GM12878 (cell line): Measurements from ENCODE around the gene KRTAP10-10. TPM values are rescaled to one million over a fixed set of nuclear protein-coding genes. Genes with fewer than 3 reads are reported as not detected.

Experiments used
- ATAC-seq: fragments of 200-7000 bp; cut with Tn5 transposase; 3 replicates; pipeline ENCODE4 v1.9.1; 2020; ENCODE audit warnings: mild to moderate bottlenecking, moderate library complexity
- BruUV-seq: library from RNA; stranded (reverse); fragments of 400-500 nt; replicated peaks from 2 replicates; lab custom pipeline; 2021; lab: Mats Ljungman, UMichigan
- CTCF ChIA-PET: fragments of 300-600 bp; sonication (Branson Sonifier 250); formaldehyde crosslinking; extraction: SDS; loops from one replicate; lab custom pipeline; 2021; ENCODE audit warnings: inconsistent platforms; lab: Yijun Ruan, JAX
- POLR2A ChIA-PET: fragments of 350-600 bp; formaldehyde crosslinking; extraction: SDS; loops from one replicate; lab custom pipeline; 2021; ENCODE audit warnings: inconsistent platforms; lab: Charles Lee
- RAD21 ChIA-PET: fragments of 300-600 bp; sonication (Branson Sonifier 250); formaldehyde crosslinking; loops from one replicate; lab custom pipeline; 2023; ENCODE audit warnings: antibody characterized with exemption; ENCODE audit not compliant: unreplicated experiment; lab: Charles Lee
- SMC1A ChIA-PET: fragments of 300-600 bp; sonication (Branson Sonifier 250); formaldehyde crosslinking; loops from one replicate; lab custom pipeline; 2023; ENCODE audit not compliant: unreplicated experiment, uncharacterized antibody; lab: Charles Lee
- DNase-seq: peaks from one replicate; pipeline ENCODE4 v3.0.0-alpha.2; 2011; ENCODE audit warnings: low read depth, low spot score
- FAIRE-seq: peaks from 3 replicates; lab custom pipeline; 2011; peaks lifted over from hg19 to GRCh38; lab: Jason Lieb, UNC
- H2AFZ ChIP-seq: 2 replicates; pipeline ENCODE4 v1.6.0; 2011; ENCODE audit warnings: low read depth, low read length, control low read depth; ENCODE audit not compliant: control insufficient read depth
- H3K27ac ChIP-seq: 2 replicates; pipeline ENCODE4 v1.5.1; 2011; ENCODE audit warnings: control low read depth; ENCODE audit not compliant: control insufficient read depth, insufficient read depth
- H3K27me3 ChIP-seq, 2 experiments: replicated peaks in 1 of 2; 2 replicates each; pipeline versions ENCODE4 v1.6.0 to v1.6.1; 2011; ENCODE audit warnings: low read length in 1 of 2; ENCODE audit not compliant: control insufficient read depth in 2 of 2, insufficient read depth in 2 of 2
- H3K36me3 ChIP-seq, 2 experiments: 2 replicates each; pipeline ENCODE4 v1.5.1; 2011; ENCODE audit warnings: low read length in 1 of 2; ENCODE audit not compliant: control insufficient read depth in 2 of 2, insufficient read depth in 2 of 2
- H3K4me1 ChIP-seq: 2 replicates; pipeline ENCODE4 v1.6.1; 2011; ENCODE audit warnings: mild to moderate bottlenecking, low read length, moderate library complexity, mixed read lengths; ENCODE audit not compliant: control insufficient read depth, insufficient read depth
- H3K4me2 ChIP-seq: 2 replicates; pipeline ENCODE4 v1.6.0; 2011; ENCODE audit warnings: control low read depth; ENCODE audit not compliant: control insufficient read depth, insufficient read depth
- H3K4me3 ChIP-seq: fragments of 200-600 bp; sonication (generic); 2 replicates; pipeline ENCODE4 v1.5.1; 2016
- H3K79me2 ChIP-seq: 2 replicates; pipeline ENCODE4 v1.6.0; 2011; ENCODE audit warnings: low read length; ENCODE audit not compliant: control insufficient read depth, insufficient read depth
- H3K9ac ChIP-seq: 2 replicates; pipeline ENCODE4 v1.8.0; 2011; ENCODE audit warnings: low read length, control low read depth, mixed read lengths; ENCODE audit not compliant: control insufficient read depth, insufficient read depth
- H3K9me3 ChIP-seq: replicated peaks from 3 replicates; pipeline ENCODE4 v1.5.1; 2011; ENCODE audit warnings: mild to moderate bottlenecking, low read length; ENCODE audit not compliant: control insufficient read depth, insufficient read depth
- H4K20me1 ChIP-seq: 2 replicates; pipeline ENCODE4 v1.6.0; 2011; ENCODE audit not compliant: control insufficient read depth, insufficient read depth
- CEBPB ChIP-seq, 2 experiments: fragments of 150-350 bp in 1 of 2; IDR thresholded peaks; 2 replicates each; pipeline ENCODE4 v1.6.1; 2012 to 2014; ENCODE audit warnings: low read depth in 2 of 2, low read length in 2 of 2, borderline replicate concordance in 1 of 2, inconsistent platforms in 1 of 2
- CHD2 ChIP-seq: IDR thresholded peaks from 2 replicates; pipeline ENCODE4 v1.6.1; 2011; ENCODE audit warnings: low read depth, low read length, improper control_type of control experiment, borderline replicate concordance
- NKRF ChIP-seq: fragments of 450-650 bp; conservative IDR thresholded peaks from 2 replicates; pipeline ENCODE4 v1.6.1; 2017; ENCODE audit warnings: mild to moderate bottlenecking, moderate library complexity
- RAD21 ChIP-seq: IDR thresholded peaks from 2 replicates; pipeline ENCODE4 v1.6.1; 2011; ENCODE audit warnings: mild to moderate bottlenecking, low read depth, low read length, moderate library complexity; ENCODE audit not compliant: insufficient read depth
- RBBP5 ChIP-seq: fragments of 200-600 bp; sonication (generic); conservative IDR thresholded peaks from 2 replicates; pipeline ENCODE4 v1.6.1; 2016
- SUZ12 ChIP-seq: fragments of 200-600 bp; sonication (generic); IDR thresholded peaks from one replicate; pipeline ENCODE4 v1.6.1; 2018; ENCODE audit warnings: antibody characterized with exemption, mild to moderate bottlenecking; ENCODE audit not compliant: unreplicated experiment
- TCF3 ChIP-seq: IDR thresholded peaks from 2 replicates; pipeline ENCODE4 v1.6.1; 2012; ENCODE audit warnings: low read depth, mild to moderate bottlenecking, low read length, borderline replicate concordance; ENCODE audit not compliant: insufficient read depth
- ZNF24 ChIP-seq: fragments of 450-650 bp; IDR thresholded peaks from 2 replicates; pipeline ENCODE4 v1.6.1; 2017; ENCODE audit warnings: antibody characterized with exemption, mild to moderate bottlenecking
- WGBS: methylation state at CpG from one replicate; pipeline ENCODE4 v1.1.6; 2016; ENCODE audit warnings: low lambda C conversion rate; ENCODE audit not compliant: insufficient replicate concordance, insufficient coverage; ENCODE audit errors: missing lambda C conversion rate; 5-methylcytosine and 5-hydroxymethylcytosine counted together
- in situ Hi-C: fragments of 300-500 bp; cut with MboI; formaldehyde crosslinking; loops from 9 replicates; pipeline ENCODE4 v1.14.3; 2018; ENCODE audit warnings: mixed read lengths
- intact Hi-C: fragments of 100-400 bp; cut with micrococcal nuclease; formaldehyde crosslinking; loops from one replicate; pipeline ENCODE4 v1.14.2; 2022; ENCODE audit not compliant: unreplicated experiment
- polyA plus RNA-seq, 11 experiments: library from polyadenylated mRNA; depleted of rRNA in 4 of 11; unstranded in 6 of 11; stranded (reverse) in 5 of 11; fragments of >200 nt; fragmentation: Nextera tagmentation in 4 of 11; fragmentation: Illumina TruSeq in 1 of 11; extraction: Ambion mirVana in 4 of 11; extraction: Trizol in 1 of 11; gene quantifications; 1 replicate in 1 of 11; 2 replicates in 10 of 11; pipeline versions ENCODE4 v1.2.1 to v1.2.3, GENCODE V29; 2011 to 2016; ENCODE audit warnings: inconsistent platforms in 2 of 11, missing spikeins in 2 of 11, low read depth in 1 of 11
- total RNA-seq, 4 experiments: library from RNA; depleted of rRNA in 3 of 4; stranded (reverse); fragments of >200 nt in 3 of 4; fragmentation: Illumina TruSeq in 1 of 4; extraction: Trizol in 1 of 4; gene quantifications; 2 replicates each; pipeline versions ENCODE4 v1.2.1 to v1.2.3, GENCODE V29; 2013 to 2021
- TF ChIP-seq, protein P1 (sequence below): fragments of 150-350 bp; IDR thresholded peaks from 2 replicates; pipeline ENCODE4 v1.6.1; 2014; ENCODE audit warnings: mild to moderate bottlenecking, low read depth, low read length

KRTAP10-10 gene
- total and polyA plus RNA-seq, 10 of the 15 experiments (the other 5 are each of a cell fraction or from before 2014, with no cell fraction given) = not detected

GRCh38 chr21:44625756-44626155 is 11.4 kb upstream of the KRTAP10-10 start:
- ATAC-seq = no peak
- Histone ChIP-seq H3K36me3 (no peaks in the 10 kb centered on the region), H3K9ac (no peak overlapping the region), H4K20me1 (no peaks in the 10 kb centered on the region), H3K9me3 (peaks cover 10% of the 10 kb centered on the region; the same call in 1 of the 3 replicates), H3K4me2 (no peak overlapping the region), H3K4me1 (no peaks in the 10 kb centered on the region), H3K79me2 (no peaks in the 10 kb centered on the region), H2AFZ (no peak overlapping the region), H3K4me3 (no peak overlapping the region), H3K27ac (no peak overlapping the region), H3K27me3 (no peaks in the 10 kb centered on the region)
- ChIA-PET RAD21 (no interaction called here), SMC1A (no interaction called here), POLR2A (no interaction called here), CTCF (no interaction called here)
- no peak for TF ChIP-seq CHD2
- TF ChIP-seq, protein P1, sequence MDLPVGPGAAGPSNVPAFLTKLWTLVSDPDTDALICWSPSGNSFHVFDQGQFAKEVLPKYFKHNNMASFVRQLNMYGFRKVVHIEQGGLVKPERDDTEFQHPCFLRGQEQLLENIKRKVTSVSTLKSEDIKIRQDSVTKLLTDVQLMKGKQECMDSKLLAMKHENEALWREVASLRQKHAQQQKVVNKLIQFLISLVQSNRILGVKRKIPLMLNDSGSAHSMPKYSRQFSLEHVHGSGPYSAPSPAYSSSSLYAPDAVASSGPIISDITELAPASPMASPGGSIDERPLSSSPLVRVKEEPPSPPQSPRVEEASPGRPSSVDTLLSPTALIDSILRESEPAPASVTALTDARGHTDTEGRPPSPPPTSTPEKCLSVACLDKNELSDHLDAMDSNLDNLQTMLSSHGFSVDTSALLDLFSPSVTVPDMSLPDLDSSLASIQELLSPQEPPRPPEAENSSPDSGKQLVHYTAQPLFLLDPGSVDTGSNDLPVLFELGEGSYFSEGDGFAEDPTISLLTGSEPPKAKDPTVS = no peak
- TF ChIP-seq RAD21 = no peak
- TF ChIP-seq TCF3 = no peak
- TF ChIP-seq ZNF24 = no peak
- TF ChIP-seq SUZ12 = no peak
- no peak for TF ChIP-seq RBBP5
- TF ChIP-seq CEBPB (IDR thresholded peaks at IDR 0.05; ENCODE audit: borderline replicate concordance in 1 of 2, low read depth in 2 of 2, low read length in 2 of 2) = no peak
- no peak for TF ChIP-seq NKRF
- no TSS peak for BruUV-seq
- intact Hi-C loops (no loop called here), in situ Hi-C loops (no loop called here)
- no peak for FAIRE-seq
- WGBS = 70% methylated on average over 7 of the region's 7 CpGs
- DNase-seq = no peak
